GM19193 (cell line): ENCODE results near the gene ZNF282.
A peak's percentile ranks its signal among the peaks of the same experiment; 100 is the strongest.

Source experiments
- POLR2A ChIP-seq: IDR thresholded peaks from 4 replicates; pipeline ENCODE4 v1.6.1; 2011; ENCODE audit not compliant: insufficient read depth, insufficient read length; ENCODE audit errors: extremely low read depth

Gene ZNF282

DNA sequence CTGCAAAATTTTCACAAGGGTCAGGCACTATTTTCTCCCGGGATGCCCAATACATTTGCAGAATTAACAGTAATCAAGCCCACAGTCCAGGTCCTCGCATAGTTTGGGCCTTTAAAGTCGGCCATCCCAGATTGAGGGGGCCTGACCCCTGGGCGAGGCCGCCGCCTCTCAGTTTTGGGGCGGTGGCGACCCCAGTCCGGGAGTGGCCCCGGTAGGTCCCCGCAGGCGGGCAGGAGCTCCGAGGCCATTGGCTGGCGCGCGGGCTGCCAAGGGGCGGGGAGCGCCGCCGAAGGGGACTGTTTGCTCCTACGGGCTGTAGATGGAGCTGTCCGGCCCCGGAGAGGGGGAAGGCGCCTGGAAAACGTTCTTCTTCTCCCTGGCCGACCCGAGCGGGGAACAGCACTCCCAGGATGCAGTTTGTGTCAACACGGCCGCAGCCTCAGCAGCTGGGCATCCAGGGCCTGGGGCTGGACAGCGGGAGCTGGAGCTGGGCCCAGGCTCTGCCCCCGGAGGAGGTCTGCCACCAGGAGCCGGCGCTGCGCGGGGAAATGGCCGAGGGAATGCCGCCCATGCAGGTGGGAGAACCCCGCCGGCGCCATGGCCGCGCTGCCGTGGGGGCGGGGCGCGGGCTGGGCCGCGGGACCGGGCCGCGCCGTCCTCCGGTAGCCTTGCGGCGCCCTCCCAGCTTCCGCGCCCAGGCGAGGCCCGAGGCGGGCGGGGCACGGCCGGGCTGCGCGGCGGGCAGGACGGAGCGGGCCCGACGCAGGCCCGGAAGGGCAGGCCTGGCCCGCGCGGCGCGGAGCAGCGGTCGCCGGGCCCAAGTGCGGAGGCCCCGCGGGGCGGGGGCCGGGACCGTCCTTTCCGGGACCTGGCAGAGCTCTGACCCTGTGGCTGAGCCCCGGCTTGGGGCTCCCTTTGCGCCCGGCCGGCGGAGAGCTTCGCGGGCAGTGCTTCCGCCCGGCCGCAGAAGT is at the start of gene ZNF282:
Gene ZNF282 (plus strand): TSS at position 367 of the 971 bp plus-strand sequence. CDS start 44 bp downstream, at position 411.
- TF ChIP-seq POLR2A = peak; percentile 76

DNA sequence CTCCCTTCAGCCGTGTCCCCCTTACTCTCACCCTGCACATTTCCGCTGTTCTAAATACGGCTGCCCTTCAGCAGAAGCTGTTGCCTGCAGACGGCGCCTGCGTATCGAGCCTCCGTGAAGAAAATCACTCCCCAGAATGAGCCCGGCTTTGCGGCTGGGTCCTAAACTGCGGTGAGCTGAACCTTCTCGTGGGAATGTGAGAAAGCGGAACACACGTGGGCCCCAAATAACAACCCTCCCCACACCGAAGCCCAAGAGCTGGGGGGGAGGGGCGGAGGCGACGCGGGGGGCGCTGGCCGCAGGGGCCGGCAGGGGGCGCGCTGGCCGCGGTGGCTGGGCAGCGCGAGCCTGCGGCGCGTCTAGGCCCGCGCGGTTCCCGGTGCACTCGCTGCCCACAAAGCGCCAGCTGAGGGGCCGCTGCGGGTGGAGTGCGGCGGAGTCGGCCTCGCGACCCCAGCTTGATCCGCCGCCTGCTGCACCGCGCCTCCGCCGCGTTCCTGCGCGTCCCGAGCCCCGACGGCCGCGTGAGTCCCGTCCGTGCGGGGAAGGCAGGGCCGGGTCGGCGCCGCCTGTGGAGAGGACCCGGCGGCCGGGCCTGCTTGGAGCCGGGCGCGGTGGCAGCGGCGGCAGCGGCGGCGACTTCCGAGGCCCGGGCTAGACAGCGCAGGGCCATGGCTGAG is 48.1 kb upstream of the ZNF282 start, which contains the start of gene ZNF398:
Gene ZNF398 (plus strand): TSS at position 382 of the 680 bp plus-strand sequence. CDS start 290 bp downstream, at position 672.
- TF ChIP-seq POLR2A = peak; percentile 73

DNA sequence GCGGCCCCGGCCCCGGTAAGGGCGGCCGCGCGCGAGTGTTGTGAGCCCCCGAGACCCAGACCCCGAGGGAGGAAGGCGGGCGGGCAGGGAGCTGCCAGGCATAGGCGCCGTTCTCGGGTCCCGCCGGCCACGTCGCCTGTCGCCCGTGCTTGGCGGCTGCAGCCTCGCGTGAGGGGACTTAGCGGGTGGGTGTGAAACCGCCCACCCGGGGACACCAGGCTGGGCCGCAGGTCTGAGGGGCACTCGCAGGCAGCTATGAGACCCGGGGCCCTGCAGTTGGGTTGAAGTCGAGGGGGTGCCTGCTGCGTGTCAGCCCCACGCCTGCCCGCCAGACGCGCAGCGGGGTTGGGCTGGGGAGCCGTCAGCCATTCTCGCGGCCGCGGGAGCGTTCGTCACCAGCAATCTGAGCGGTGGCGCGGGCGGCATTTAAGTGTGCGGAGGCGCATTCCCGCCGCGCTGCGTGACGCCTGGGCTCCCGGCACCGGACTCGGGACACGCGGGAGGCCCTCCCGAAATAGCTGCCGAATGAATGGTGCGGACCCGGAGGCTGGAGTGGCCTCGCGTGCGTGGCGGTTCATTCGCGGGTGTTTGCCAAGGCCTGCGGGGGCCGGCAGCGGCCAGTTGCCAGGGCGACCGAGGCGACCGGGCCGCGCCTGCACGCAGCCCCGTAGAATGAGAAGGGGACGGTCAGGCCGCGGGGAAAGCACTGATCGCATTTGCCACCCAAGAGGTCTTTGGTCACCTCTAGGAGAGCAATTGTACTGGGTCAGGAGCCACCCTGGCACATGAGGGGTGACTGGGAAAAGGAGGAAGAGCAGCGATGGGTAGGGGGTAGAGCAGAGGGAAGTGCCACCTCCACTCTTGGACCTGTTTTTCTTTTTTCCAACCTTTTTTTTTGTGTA is 47.3 kb upstream of the ZNF282 start:
- TF ChIP-seq POLR2A = no peak

DNA sequence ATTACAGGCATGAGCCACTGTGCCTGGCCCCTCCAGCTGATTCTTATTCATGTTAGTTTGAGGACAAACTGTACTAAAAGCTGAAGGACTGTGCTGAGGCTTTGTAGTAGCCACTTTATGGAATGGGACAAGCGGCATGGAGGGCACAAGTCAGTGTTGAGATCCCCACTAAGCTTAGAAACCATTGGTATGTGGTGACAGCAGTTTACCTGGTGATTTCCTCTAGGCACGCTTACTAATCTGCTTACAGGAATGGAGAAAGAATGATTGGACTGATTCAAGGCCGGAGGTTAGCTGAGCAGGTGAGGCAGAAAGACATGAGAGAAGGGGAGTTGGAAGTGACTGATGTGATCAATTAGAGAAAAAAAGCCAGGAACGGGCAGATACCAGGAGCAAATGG is 44.4 kb upstream of the ZNF282 start:
- no peak for TF ChIP-seq POLR2A

DNA sequence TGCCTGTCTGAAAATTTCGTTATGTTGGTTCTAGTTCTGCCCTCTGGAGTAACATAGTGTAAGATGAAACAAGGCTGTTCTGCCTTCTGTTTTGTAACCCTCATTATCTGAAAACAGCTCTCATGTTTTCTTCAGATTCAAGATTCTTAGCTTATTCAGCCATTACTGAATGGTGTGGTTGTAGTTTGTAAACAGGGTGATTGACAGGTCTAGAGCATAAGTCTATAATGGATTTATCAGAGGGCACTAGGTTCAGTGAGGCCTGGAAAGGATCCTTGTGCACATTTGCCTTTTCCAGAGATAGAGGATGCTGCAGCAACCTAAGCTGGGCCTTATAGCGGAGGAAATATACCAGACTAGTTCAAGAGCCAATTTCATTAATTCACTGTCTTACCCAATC is 42.0 kb upstream of the ZNF282 start:
- no peak for TF ChIP-seq POLR2A

GRCh38 chr7:149154056-149154455 is 41.3 kb upstream of the ZNF282 start:
- no peak for TF ChIP-seq POLR2A

- no peak for TF ChIP-seq POLR2A
Observed at GRCh38 chr7:149156898-149157297, 38.4 kb upstream of the ZNF282 start.

GRCh38 chr7:149161241-149161848 is 34.0 kb upstream of the ZNF282 start:
- TF ChIP-seq POLR2A = no peak

DNA sequence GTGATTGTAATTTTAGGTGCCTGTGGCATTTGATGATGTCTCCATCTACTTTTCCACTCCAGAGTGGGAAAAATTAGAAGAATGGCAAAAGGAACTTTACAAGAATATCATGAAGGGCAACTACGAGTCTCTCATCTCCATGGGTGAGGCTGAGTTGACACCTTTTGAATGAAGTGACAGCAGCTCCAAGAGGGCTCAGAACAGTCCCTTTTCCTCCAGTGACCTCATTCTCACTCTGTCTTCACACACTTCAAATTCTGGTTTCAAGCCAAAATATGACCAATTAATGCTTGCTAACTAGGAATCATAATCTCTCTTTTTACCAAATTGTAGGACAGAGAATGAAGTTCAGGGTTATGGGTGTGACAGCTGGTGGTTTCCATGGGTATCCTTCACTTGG is 29.2 kb upstream of the ZNF282 start:
- TF ChIP-seq POLR2A = no peak

DNA sequence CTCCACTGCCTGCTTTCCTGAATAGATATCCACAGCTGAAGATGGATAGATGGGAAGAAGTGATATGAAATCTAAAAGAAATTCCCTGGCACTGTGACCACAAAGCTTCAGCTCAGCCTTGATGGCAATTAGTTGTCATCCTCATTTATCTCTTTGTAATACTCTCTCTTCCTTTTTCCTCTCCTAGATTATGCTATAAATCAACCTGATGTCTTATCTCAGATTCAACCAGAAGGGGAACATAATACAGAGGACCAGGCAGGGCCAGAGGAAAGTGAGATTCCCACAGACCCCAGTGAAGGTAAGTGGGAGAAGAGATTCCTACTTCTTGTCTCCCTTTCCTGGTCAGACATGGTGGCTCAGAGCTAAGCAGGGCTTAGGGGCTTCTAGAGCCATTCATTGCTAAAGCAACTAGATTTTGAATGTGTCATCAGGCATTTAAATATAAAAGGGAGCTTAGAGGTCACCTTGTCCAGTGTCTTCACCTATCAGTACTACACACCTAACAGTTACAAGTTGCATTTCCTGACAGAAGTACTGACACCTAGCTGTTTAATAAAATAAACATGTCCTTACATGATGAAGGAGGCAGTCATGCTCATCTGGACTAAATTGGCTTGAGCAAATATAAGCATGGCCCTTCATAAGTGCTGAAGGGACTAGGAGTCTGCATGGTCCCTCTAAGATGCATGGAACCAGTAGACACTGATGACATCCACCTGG is 28.6 kb upstream of the ZNF282 start:
- no peak for TF ChIP-seq POLR2A

DNA sequence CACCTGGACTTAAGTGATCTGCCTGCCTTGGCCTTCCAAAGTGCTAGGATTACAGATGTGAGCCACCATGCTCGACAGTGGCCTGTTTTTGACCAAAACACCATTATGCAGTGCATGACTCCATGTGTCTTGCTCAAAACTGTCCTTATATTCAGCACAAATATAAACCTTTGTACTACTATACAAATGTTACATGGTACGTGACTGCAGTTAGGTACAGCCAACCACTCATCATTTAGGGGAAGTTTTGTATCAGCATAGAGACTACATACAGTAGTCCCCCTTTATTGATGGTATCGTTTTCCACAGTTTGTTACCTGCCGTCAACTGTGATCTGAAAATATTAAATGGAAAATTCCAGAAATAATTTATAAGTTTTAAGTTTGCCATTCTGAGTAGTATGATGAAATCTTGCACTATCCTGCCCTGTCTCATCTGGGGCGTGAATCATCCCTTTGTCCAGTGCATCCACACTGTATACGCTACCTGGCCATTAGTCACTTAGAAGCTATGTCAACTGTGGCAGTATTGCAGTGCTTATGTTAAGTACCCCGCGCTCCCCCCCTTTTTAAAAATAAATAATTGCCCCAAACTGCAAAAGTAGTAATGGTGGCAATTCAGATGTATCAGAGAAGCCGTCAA is 23.3 kb upstream of the ZNF282 start:
- no peak for TF ChIP-seq POLR2A

DNA sequence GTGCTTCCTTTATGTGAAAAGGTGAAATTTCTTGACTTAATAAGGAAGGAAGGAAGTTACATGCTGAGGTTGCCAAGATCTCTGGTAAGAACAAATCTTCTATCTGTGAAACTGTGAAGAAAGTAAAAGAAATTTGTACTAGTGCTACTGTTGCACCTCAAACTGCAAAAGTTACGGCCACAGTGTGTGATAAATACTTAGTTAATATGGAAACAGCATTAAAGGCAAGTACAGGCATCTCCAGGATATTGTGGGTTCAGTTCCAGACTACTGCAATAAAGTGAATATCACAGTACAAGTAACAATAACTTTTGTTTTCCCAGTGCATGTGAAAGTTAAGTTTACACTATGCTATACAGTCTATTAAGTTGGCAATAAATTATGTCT is 22.8 kb upstream of the ZNF282 start:
- TF ChIP-seq POLR2A = no peak

- no peak for TF ChIP-seq POLR2A
Observed at GRCh38 chr7:149175150-149175549, 20.2 kb upstream of the ZNF282 start.
